ENCODE measurements around the gene OR2H2.

The OR2H2 gene

GRCh38 chr6:29598172-29598747 is 13.3 kb downstream of the OR2H2 start:
- CTCF ChIA-PET, result interaction anchor here (2.1 to 2.9 kb wide), 2 partner anchors 9 to 56 kb away, joined by 9 to 20 read pairs; no protein-coding TSS in a partner anchor
- DNase-seq (ENCODE audit: extremely low spot score), result no peak
- no peak for TF ChIP-seq CTCF (IDR thresholded peaks at IDR 0.05; ENCODE audit: control extremely low read depth, extremely low read depth, low read depth, missing control alignments)
- POLR2A ChIA-PET, result no interaction called here

- DNase-seq (ENCODE audit: extremely low spot score), result peak; percentile 39
- POLR2A ChIA-PET, result no interaction called here
- CTCF ChIA-PET, result interaction anchor here (1.5 kb wide), 1 partner anchor 14 kb away, joined by 3 read pairs; no protein-coding TSS in a partner anchor
- TF ChIP-seq CTCF (IDR thresholded peaks at IDR 0.05; ENCODE audit: control extremely low read depth, extremely low read depth, low read depth, missing control alignments), result no peak
Observed at GRCh38 chr6:29602564-29603361, 17.8 kb downstream of the OR2H2 start.

GRCh38 chr6:29603456-29603855 is 18.5 kb downstream of the OR2H2 start:
- ChIA-PET POLR2A (no interaction called here), CTCF (interaction anchor here (0.8 to 1.5 kb wide), 2 partner anchors 15 to 17 kb away, joined by 3 read pairs; no protein-coding TSS in a partner anchor)
- TF ChIP-seq CTCF (IDR thresholded peaks at IDR 0.05; ENCODE audit: control extremely low read depth, extremely low read depth, low read depth, missing control alignments), result no peak
- DNase-seq (ENCODE audit: extremely low spot score), result no peak

- no peak for TF ChIP-seq CTCF (IDR thresholded peaks at IDR 0.05; ENCODE audit: control extremely low read depth, extremely low read depth, low read depth, missing control alignments)
- POLR2A ChIA-PET, result no interaction called here
- CTCF ChIA-PET, result interaction anchor here (0.8 to 1.5 kb wide), 2 partner anchors 15 to 16 kb away, joined by 3 read pairs; no protein-coding TSS in a partner anchor
- no peak for DNase-seq (ENCODE audit: extremely low spot score)
Observed at GRCh38 chr6:29603930-29604329, 19.0 kb downstream of the OR2H2 start.

- POLR2A ChIA-PET, result no interaction called here
- CTCF ChIA-PET, result interaction anchor here (1.6 kb wide), 1 partner anchor 45 kb away, joined by 3 read pairs; no protein-coding TSS in a partner anchor
- DNase-seq (ENCODE audit: extremely low spot score), result no peak
- TF ChIP-seq CTCF (IDR thresholded peaks at IDR 0.05; ENCODE audit: control extremely low read depth, extremely low read depth, low read depth, missing control alignments), result no peak
Observed at GRCh38 chr6:29608131-29608530, 23.2 kb downstream of the OR2H2 start.

- no peak for DNase-seq (ENCODE audit: extremely low spot score)
- TF ChIP-seq CTCF (IDR thresholded peaks at IDR 0.05; ENCODE audit: control extremely low read depth, extremely low read depth, low read depth, missing control alignments), result no peak
- POLR2A ChIA-PET, result no interaction called here
- CTCF ChIA-PET, result no interaction called here
Observed at GRCh38 chr6:29610540-29610939, 25.6 kb downstream of the OR2H2 start.
